ENCODE measurements around the gene GALNT9.

GRCh38 chr12:132364348-132364902 lies 35.0 kb upstream of the GALNT9 start:
- TF ChIP-seq CTCF (IDR thresholded peaks at IDR 0.05; ENCODE audit: borderline replicate concordance, extremely low read depth, low read length, poor library complexity, severe bottlenecking), result no peak
- TF ChIP-seq EZH2 (IDR thresholded peaks at IDR 0.05; ENCODE audit: borderline replicate concordance, low read depth, low read length, severe bottlenecking), result no peak

All from DND-41 (cell line).